ENCODE results near the gene SDK1.

DNA sequence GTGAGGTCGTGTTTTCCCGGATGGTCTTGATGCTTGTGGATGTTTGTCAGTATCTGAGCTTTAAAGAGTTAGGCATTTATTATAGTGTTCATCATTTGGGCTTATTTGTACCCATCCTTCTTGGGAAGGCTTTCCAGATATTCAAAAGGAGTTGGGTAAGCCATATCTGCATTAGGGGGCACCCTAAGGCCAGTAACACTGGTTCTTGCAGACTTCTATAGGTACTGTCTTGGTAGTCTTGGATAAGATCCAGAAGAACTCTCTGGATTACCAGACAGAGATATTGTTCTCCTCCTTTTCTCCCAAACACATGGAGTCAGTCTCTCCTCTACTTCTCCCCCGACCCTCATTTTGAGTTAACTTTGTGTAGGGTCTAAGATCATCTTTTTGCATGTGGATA is 92.8 kb downstream of the SDK1 start:
- TF ChIP-seq EZH2phosphoT487 (IDR thresholded peaks at IDR 0.05; ENCODE audit: borderline replicate concordance, low read depth, low read length) = no peak
- TF ChIP-seq, protein P1, sequence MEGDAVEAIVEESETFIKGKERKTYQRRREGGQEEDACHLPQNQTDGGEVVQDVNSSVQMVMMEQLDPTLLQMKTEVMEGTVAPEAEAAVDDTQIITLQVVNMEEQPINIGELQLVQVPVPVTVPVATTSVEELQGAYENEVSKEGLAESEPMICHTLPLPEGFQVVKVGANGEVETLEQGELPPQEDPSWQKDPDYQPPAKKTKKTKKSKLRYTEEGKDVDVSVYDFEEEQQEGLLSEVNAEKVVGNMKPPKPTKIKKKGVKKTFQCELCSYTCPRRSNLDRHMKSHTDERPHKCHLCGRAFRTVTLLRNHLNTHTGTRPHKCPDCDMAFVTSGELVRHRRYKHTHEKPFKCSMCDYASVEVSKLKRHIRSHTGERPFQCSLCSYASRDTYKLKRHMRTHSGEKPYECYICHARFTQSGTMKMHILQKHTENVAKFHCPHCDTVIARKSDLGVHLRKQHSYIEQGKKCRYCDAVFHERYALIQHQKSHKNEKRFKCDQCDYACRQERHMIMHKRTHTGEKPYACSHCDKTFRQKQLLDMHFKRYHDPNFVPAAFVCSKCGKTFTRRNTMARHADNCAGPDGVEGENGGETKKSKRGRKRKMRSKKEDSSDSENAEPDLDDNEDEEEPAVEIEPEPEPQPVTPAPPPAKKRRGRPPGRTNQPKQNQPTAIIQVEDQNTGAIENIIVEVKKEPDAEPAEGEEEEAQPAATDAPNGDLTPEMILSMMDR (conservative IDR thresholded peaks at IDR 0.05; ENCODE audit: low read length) = no peak

All from OCI-LY7 (cell line).